Natural killer cell (primary cell): ENCODE measurements around the gene DNAJC5G. TPM values are rescaled to one million over a fixed set of nuclear protein-coding genes. Genes with fewer than 3 reads are reported as not detected.
"Not testable (repeated sequence)": the region's sequence is repeated elsewhere in the genome, so short reads cannot be mapped to it uniquely, and the experiment has no call there.

Experiments
- ATAC-seq, 3 donors: fragments of 150-1000 bp in 2 of 3; fragments of 200-7000 bp in 1 of 3; cut with Tn5 transposase; 1 replicate in 1 of 3; 2 replicates in 2 of 3; pipeline ENCODE4 v1.10.0; 2021; ENCODE audit warnings: mild to moderate bottlenecking in 2 of 3, moderate library complexity in 2 of 3
- DNase-seq, 2 donors: peaks; one replicate each; pipeline versions ENCODE4 v3.0.0 to v3.0.0-alpha.2; 2013 to 2021; ENCODE audit warnings: mixed read lengths in 1 of 2
- H3K27ac ChIP-seq: one replicate; pipeline ENCODE4 v1.5.1; 2013; ENCODE audit warnings: mild to moderate bottlenecking, low read length
- H3K27me3 ChIP-seq: one replicate; pipeline ENCODE4 v1.6.1; 2013; ENCODE audit warnings: low read length; ENCODE audit not compliant: control insufficient read depth, insufficient read depth
- H3K36me3 ChIP-seq: one replicate; pipeline ENCODE4 v1.6.1; 2013; ENCODE audit warnings: low read length; ENCODE audit not compliant: control insufficient read depth, insufficient read depth
- H3K4me1 ChIP-seq: one replicate; pipeline ENCODE4 v1.6.1; 2013; ENCODE audit warnings: low read length; ENCODE audit not compliant: control insufficient read depth, insufficient read depth
- H3K4me3 ChIP-seq: one replicate; pipeline ENCODE4 v1.5.1; 2013; ENCODE audit warnings: low read length
- H3K9me3 ChIP-seq: one replicate; pipeline ENCODE4 v1.6.1; 2013; ENCODE audit warnings: low read length; ENCODE audit not compliant: control insufficient read depth, insufficient read depth
- H3K27ac Mint-ChIP-seq, 2 donors: one replicate each; pipeline ENCODE4 v1.8.0; 2022; ENCODE audit warnings: mild to moderate bottlenecking in 2 of 2, mixed read lengths in 2 of 2, moderate library complexity in 1 of 2
- H3K27me3 Mint-ChIP-seq, 2 donors: one replicate each; pipeline ENCODE4 v1.8.0; 2022; ENCODE audit warnings: low read depth in 2 of 2, mixed read lengths in 2 of 2
- H3K36me3 Mint-ChIP-seq: one replicate; pipeline ENCODE4 v1.8.0; 2022; ENCODE audit warnings: mixed read lengths
- H3K4me1 Mint-ChIP-seq, 2 donors: one replicate each; pipeline ENCODE4 v1.8.0; 2022; ENCODE audit warnings: mixed read lengths in 2 of 2
- H3K4me3 Mint-ChIP-seq: one replicate; pipeline ENCODE4 v1.8.0; 2022; ENCODE audit warnings: mild to moderate bottlenecking, moderate library complexity, mixed read lengths
- H3K9me3 Mint-ChIP-seq, 2 donors: one replicate each; pipeline ENCODE4 v1.8.0; 2022; ENCODE audit warnings: mixed read lengths in 2 of 2
- CTCF ChIP-seq: fragments of 200-600 bp; IDR thresholded peaks from one replicate; pipeline ENCODE4 v1.8.0; 2022; ENCODE audit warnings: antibody characterized with exemption
- WGBS: methylation state at CpG from one replicate; pipeline ENCODE4 v1.1.7; 2013; ENCODE audit warnings: missing lambda C conversion rate; ENCODE audit not compliant: insufficient coverage; 5-methylcytosine and 5-hydroxymethylcytosine counted together
- intact Hi-C: fragments of 100-400 bp; cut with micrococcal nuclease; formaldehyde crosslinking; loops from one replicate; pipeline ENCODE4 v1.14.2; 2022
- total RNA-seq, 4 donors: library from RNA; stranded (reverse); fragments of 120-200 nt in 1 of 4; gene quantifications; one replicate each; pipeline versions ENCODE4 v1.2.3 to v1.2.4, GENCODE V29; 2013 to 2022

The DNAJC5G gene
- total RNA-seq, 3 donors from 2014 or later (not counting 1 experiment from before 2014, with no cell fraction given), result not detected

- Histone ChIP-seq H3K4me1 (no peaks in the 10 kb centered on the region), H3K27me3 (no peaks in the 10 kb centered on the region), H3K9me3 (no peaks in the 10 kb centered on the region), H3K27ac (no peak overlapping the region), H3K4me3 (no peak overlapping the region), H3K36me3 (no peaks in the 10 kb centered on the region)
- Mint-ChIP-seq H3K27me3 (peaks cover 13 to 15% of the 10 kb centered on the region in 2 donors), H3K4me1 (no peaks in the 10 kb centered on the region), H3K27ac (no peak overlapping the region), H3K36me3 (no peaks in the 10 kb centered on the region), H3K9me3 (no peaks in the 10 kb centered on the region), H3K4me3 (no peak overlapping the region)
- ATAC-seq (no peak), DNase-seq (no peak)
- intact Hi-C loops, result no loop called here
- TF ChIP-seq CTCF, result no peak
- WGBS, result 92% methylated on average over 8 of the region's 11 CpGs
Observed at GRCh38 chr2:27271631-27272340, 3.4 kb upstream of the DNAJC5G start.

DNA sequence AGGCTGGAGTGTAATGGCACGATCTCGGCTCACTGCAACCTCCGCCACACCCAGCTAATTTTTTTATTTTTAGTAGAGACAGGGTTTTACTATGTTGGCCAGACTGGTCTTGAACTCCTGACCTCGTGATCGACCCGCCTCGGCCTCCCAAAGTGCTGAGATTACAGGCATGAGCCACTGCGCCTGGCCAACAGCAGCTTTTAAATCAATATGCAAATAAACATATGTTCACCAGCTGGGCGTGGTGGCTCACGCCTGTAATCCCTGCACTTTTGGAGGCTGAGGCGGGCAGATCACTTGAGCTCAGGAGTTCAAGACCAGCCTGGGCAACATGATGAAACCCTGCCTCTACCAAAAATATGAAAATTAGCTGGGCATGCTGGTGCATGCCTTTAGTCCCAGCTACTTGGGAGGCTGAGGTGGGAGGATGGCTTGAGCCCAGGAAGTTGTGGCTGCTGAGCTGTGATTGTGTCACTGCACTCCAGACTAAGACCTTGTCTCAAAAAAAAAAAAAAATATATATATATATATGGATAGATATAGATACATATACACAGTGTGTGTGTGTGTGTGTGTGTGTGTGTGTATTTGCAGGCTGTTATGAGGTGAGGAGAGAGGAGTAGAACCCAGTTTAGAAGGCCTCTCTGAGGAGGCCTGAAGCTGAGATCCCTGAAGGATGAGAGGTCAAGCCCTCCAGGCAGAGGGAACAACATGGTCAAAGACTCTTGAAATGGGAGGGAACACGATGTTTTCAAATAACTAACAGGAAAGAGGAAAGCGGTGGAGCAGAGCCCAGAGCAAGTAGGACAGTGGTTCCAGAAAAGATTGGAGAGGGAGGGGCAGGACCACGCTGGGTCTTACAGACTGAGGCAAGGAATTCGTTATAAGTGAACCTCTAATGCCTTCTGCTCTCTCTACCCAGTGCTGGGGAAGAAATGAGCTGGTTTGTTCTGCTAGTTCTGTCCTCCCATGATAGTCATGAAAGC is 2.4 kb upstream of the DNAJC5G start:
- H3K27me3 Mint-ChIP-seq, result peaks cover 17 to 21% of the 10 kb centered on the region in 2 donors
- H3K27ac Mint-ChIP-seq, intact Hi-C loops, H3K4me1 Mint-ChIP-seq, ATAC-seq, H3K4me1 ChIP-seq, H3K27me3 ChIP-seq, H3K36me3 Mint-ChIP-seq, H3K9me3 Mint-ChIP-seq, DNase-seq, H3K27ac ChIP-seq, H3K9me3 ChIP-seq, H3K4me3 Mint-ChIP-seq, H3K4me3 ChIP-seq, H3K36me3 ChIP-seq: not testable (repeated sequence)
- WGBS, result 89% methylated on average over 15 of the region's 15 CpGs

DNA sequence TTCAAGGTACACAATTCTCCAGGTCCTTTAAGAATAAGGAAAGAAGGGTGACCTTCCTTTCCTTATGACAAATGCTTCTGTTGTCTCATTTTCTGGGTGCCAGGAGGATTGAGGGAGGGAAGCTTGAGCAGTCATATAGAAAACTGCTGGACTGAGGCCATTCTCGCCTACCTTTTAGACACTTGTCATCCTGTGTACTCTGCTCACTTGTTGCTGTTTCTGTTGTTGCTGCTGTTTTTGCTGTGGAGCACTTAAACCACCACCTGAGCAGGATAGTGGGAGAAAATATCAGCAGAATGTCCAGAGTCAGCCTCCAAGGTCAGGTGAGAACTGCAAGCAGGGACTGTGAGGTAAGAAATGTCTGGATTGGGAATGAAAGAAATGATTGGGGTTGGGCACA is 2.8 kb downstream of the DNAJC5G start:
- intact Hi-C loops, result no loop called here
- no peaks in the 10 kb centered on the region for H3K9me3 Mint-ChIP-seq
- no peaks in the 10 kb centered on the region for H3K9me3 ChIP-seq
- no peaks in the 10 kb centered on the region for H3K36me3 ChIP-seq
- H3K4me3 ChIP-seq, result no peak overlapping the region
- no peak overlapping the region for H3K27ac Mint-ChIP-seq
- WGBS, result 75% methylated on average over 1 of the region's 1 CpG
- no peaks in the 10 kb centered on the region for H3K36me3 Mint-ChIP-seq
- no peak for TF ChIP-seq CTCF
- H3K27ac ChIP-seq, result no peak overlapping the region
- H3K4me1 Mint-ChIP-seq, result peaks cover 0 to 8% of the 10 kb centered on the region in 2 donors
- ATAC-seq, result no peak
- H3K4me3 Mint-ChIP-seq, result no peak overlapping the region
- H3K27me3 Mint-ChIP-seq, result peaks cover 27 to 31% of the 10 kb centered on the region in 2 donors
- no peak for DNase-seq
- H3K27me3 ChIP-seq, result no peaks in the 10 kb centered on the region
- H3K4me1 ChIP-seq, result no peaks in the 10 kb centered on the region

- peaks cover 23 to 25% of the 10 kb centered on the region in 2 donors for H3K27me3 Mint-ChIP-seq
- H3K9me3 Mint-ChIP-seq, result no peaks in the 10 kb centered on the region
- no peaks in the 10 kb centered on the region for H3K27me3 ChIP-seq
- DNase-seq (no peak), ATAC-seq (no peak)
- no peaks in the 10 kb centered on the region for H3K4me1 ChIP-seq
- H3K4me3 Mint-ChIP-seq, result no peak overlapping the region
- no peak overlapping the region for H3K4me3 ChIP-seq
- H3K27ac ChIP-seq, result no peak overlapping the region
- no peaks in the 10 kb centered on the region for H3K36me3 ChIP-seq
- no peak overlapping the region for H3K27ac Mint-ChIP-seq
- H3K9me3 ChIP-seq, result no peaks in the 10 kb centered on the region
- no peak for TF ChIP-seq CTCF
- H3K36me3 Mint-ChIP-seq, result no peaks in the 10 kb centered on the region
- H3K4me1 Mint-ChIP-seq, result peaks cover 0 to 8% of the 10 kb centered on the region in 2 donors
- 76% methylated on average over 3 of the region's 3 CpGs for WGBS
- intact Hi-C loops, result loop anchor here (1.0 to 10.0 kb wide), 5 partner anchors 109 to 436 kb away; partner anchors contain the start of gene DPYSL5
Observed at GRCh38 chr2:27280826-27281225, 5.6 kb downstream of the DNAJC5G start.
